H9 (cell line): Measurements from ENCODE around the gene GNGT2. TPM values are rescaled to one million over a fixed set of nuclear protein-coding genes. Genes with fewer than 3 reads are reported as not detected.

Experiments used
- DNase-seq: peaks from one replicate; pipeline ENCODE4 v3.0.0-alpha.2; 2017
- H2AFZ ChIP-seq: one replicate; pipeline ENCODE4 v1.6.1; 2013; ENCODE audit warnings: mild to moderate bottlenecking, low read length, control low read depth, moderate library complexity
- H2AK5ac ChIP-seq: 2 replicates; pipeline ENCODE4 v1.6.1; 2013; ENCODE audit warnings: low read length, control low read depth, mixed read lengths; ENCODE audit not compliant: insufficient read length
- H2BK120ac ChIP-seq: one replicate; pipeline ENCODE4 v1.6.1; 2013; ENCODE audit warnings: low read depth, mild to moderate bottlenecking, low read length, control low read depth, inconsistent platforms; ENCODE audit not compliant: poor library complexity, severe bottlenecking
- H2BK12ac ChIP-seq: 2 replicates; pipeline ENCODE4 v1.6.1; 2013; ENCODE audit warnings: low read length, control low read depth, mixed read lengths, low read depth; ENCODE audit not compliant: insufficient read length
- H2BK15ac ChIP-seq: 2 replicates; pipeline ENCODE4 v1.6.1; 2013; ENCODE audit warnings: low read depth, low read length, control low read depth
- H2BK20ac ChIP-seq: one replicate; pipeline ENCODE4 v1.6.1; 2013; ENCODE audit warnings: low read depth, mild to moderate bottlenecking, low read length, control low read depth, inconsistent platforms; ENCODE audit not compliant: poor library complexity, severe bottlenecking
- H2BK5ac ChIP-seq: 2 replicates; pipeline ENCODE4 v1.6.1; 2013; ENCODE audit warnings: low read length, control low read depth, mixed read lengths; ENCODE audit not compliant: insufficient read length
- H3K14ac ChIP-seq: 2 replicates; pipeline ENCODE4 v1.6.1; 2013; ENCODE audit warnings: low read length, control low read depth; ENCODE audit not compliant: insufficient read depth
- H3K18ac ChIP-seq: 2 replicates; pipeline ENCODE4 v1.6.1; 2013; ENCODE audit warnings: low read depth, mild to moderate bottlenecking, mixed read lengths, low read length, control low read depth; ENCODE audit not compliant: insufficient read length
- H3K23ac ChIP-seq: 2 replicates; pipeline ENCODE4 v1.6.1; 2013; ENCODE audit warnings: low read length, control low read depth, mixed read lengths, low read depth; ENCODE audit not compliant: insufficient read length
- H3K23me2 ChIP-seq: 2 replicates; pipeline ENCODE4 v1.6.1; 2013; ENCODE audit warnings: low read depth, mild to moderate bottlenecking, mixed read lengths, low read length, control low read depth; ENCODE audit not compliant: insufficient read length, poor library complexity, severe bottlenecking
- H3K27ac ChIP-seq: 2 replicates; pipeline ENCODE4 v1.5.1; 2013; ENCODE audit warnings: low read length, control low read depth, mixed read lengths, low read depth; ENCODE audit not compliant: insufficient read length
- H3K27me3 ChIP-seq: 2 replicates; pipeline ENCODE4 v1.6.1; 2013; ENCODE audit warnings: low read length, control low read depth, inconsistent platforms; ENCODE audit not compliant: insufficient read depth
- H3K4ac ChIP-seq: 2 replicates; pipeline ENCODE4 v1.6.1; 2013; ENCODE audit warnings: low read depth, mild to moderate bottlenecking, control low read depth, inconsistent platforms, low read length, moderate library complexity
- H3K4me1 ChIP-seq: 2 replicates; pipeline ENCODE4 v1.6.1; 2013; ENCODE audit warnings: low read length, control low read depth, inconsistent platforms; ENCODE audit not compliant: insufficient read depth
- H3K4me2 ChIP-seq: 2 replicates; pipeline ENCODE4 v1.6.1; 2013; ENCODE audit warnings: low read length, control low read depth, mixed read lengths; ENCODE audit not compliant: insufficient read length, insufficient read depth
- H3K56ac ChIP-seq: 2 replicates; pipeline ENCODE4 v1.6.1; 2013; ENCODE audit warnings: low read depth, mild to moderate bottlenecking, mixed read lengths, low read length, control low read depth; ENCODE audit not compliant: insufficient read length
- H3K79me1 ChIP-seq: 2 replicates; pipeline ENCODE4 v1.6.1; 2013; ENCODE audit warnings: low read depth, mild to moderate bottlenecking, moderate library complexity, low read length, control low read depth, inconsistent platforms; ENCODE audit not compliant: insufficient read depth, poor library complexity, severe bottlenecking
- H3K79me2 ChIP-seq: 2 replicates; pipeline ENCODE4 v1.6.1; 2013; ENCODE audit warnings: low read length, control low read depth, inconsistent platforms; ENCODE audit not compliant: insufficient read depth
- H3K9ac ChIP-seq: 2 replicates; pipeline ENCODE4 v1.6.1; 2013; ENCODE audit warnings: low read length, control low read depth, mixed read lengths; ENCODE audit not compliant: insufficient read length; ENCODE audit errors: extremely low read depth
- H3K9me3 ChIP-seq: one replicate; pipeline ENCODE4 v1.6.1; 2013; ENCODE audit warnings: low read depth, low read length, inconsistent platforms; ENCODE audit not compliant: control insufficient read depth
- H3T11ph ChIP-seq: one replicate; pipeline ENCODE4 v1.6.1; 2013; ENCODE audit warnings: mild to moderate bottlenecking, low read length, control low read depth, inconsistent platforms
- H4K20me1 ChIP-seq: one replicate; pipeline ENCODE4 v1.6.1; 2013; ENCODE audit not compliant: control insufficient read depth, insufficient read length, insufficient read depth
- H4K5ac ChIP-seq: 2 replicates; pipeline ENCODE4 v1.6.1; 2013; ENCODE audit warnings: low read depth, mild to moderate bottlenecking, mixed read lengths, low read length, control low read depth; ENCODE audit not compliant: insufficient read length
- H4K8ac ChIP-seq: replicated peaks from 2 replicates; pipeline ENCODE4 v1.6.1; 2013; ENCODE audit warnings: low read length, control low read depth, mixed read lengths, low read depth; ENCODE audit not compliant: insufficient read length
- H4K91ac ChIP-seq: 2 replicates; pipeline ENCODE4 v1.6.1; 2013; ENCODE audit warnings: low read depth, mild to moderate bottlenecking, moderate library complexity, mixed read lengths, low read length, control low read depth; ENCODE audit not compliant: insufficient read length
- H3K27ac Mint-ChIP-seq, 3 experiments: 2 replicates in 2 of 3; 3 replicates in 1 of 3; pipeline ENCODE4 v1.8.0; 2020 to 2021; ENCODE audit warnings: mixed read lengths in 3 of 3, mild to moderate bottlenecking in 1 of 3, moderate library complexity in 1 of 3
- H3K27me3 Mint-ChIP-seq: 2 replicates; pipeline ENCODE4 v1.8.0; 2021; ENCODE audit warnings: low read depth, mild to moderate bottlenecking, moderate library complexity, mixed read lengths
- H3K36me3 Mint-ChIP-seq, 3 experiments: 2 replicates in 2 of 3; 3 replicates in 1 of 3; pipeline ENCODE4 v1.8.0; 2020 to 2021; ENCODE audit warnings: low read depth in 3 of 3, mixed read lengths in 3 of 3; ENCODE audit not compliant: insufficient read depth in 1 of 3
- H3K4me1 Mint-ChIP-seq, 2 experiments: 2 replicates each; pipeline ENCODE4 v1.8.0; 2020; ENCODE audit warnings: mixed read lengths in 2 of 2
- H3K4me3 Mint-ChIP-seq, 2 experiments: 2 replicates in 1 of 2; 3 replicates in 1 of 2; pipeline ENCODE4 v1.8.0; 2020 to 2021; ENCODE audit warnings: mild to moderate bottlenecking in 2 of 2, mixed read lengths in 2 of 2, moderate library complexity in 1 of 2
- H3K9me3 Mint-ChIP-seq, 2 experiments: 2 replicates in 1 of 2; 3 replicates in 1 of 2; pipeline ENCODE4 v1.8.0; 2020; ENCODE audit warnings: mild to moderate bottlenecking in 2 of 2, mixed read lengths in 2 of 2, moderate library complexity in 1 of 2
- WGBS: extraction: QIAGEN DNeasy Blood & Tissue Kit; methylation state at CpG from one replicate; pipeline ENCODE4 v1.1.7; 2013; ENCODE audit warnings: missing lambda C conversion rate, low lambda C conversion rate, mixed read lengths; ENCODE audit not compliant: insufficient read length; ENCODE audit errors: extremely low coverage; 5-methylcytosine and 5-hydroxymethylcytosine counted together
- total RNA-seq: library from RNA; stranded (reverse); gene quantifications from 2 replicates; pipeline ENCODE4 v1.2.1, GENCODE V29; 2021
- TF ChIP-seq, protein P1 (sequence below): fragments of 200-600 bp; sonication (generic); conservative IDR thresholded peaks from 3 replicates; pipeline ENCODE4 v1.8.0; 2021; ENCODE audit warnings: antibody characterized with exemption, mild to moderate bottlenecking

Gene GNGT2
- total RNA-seq, 1 experiment from 2014 or later: 0.42 TPM

DNA sequence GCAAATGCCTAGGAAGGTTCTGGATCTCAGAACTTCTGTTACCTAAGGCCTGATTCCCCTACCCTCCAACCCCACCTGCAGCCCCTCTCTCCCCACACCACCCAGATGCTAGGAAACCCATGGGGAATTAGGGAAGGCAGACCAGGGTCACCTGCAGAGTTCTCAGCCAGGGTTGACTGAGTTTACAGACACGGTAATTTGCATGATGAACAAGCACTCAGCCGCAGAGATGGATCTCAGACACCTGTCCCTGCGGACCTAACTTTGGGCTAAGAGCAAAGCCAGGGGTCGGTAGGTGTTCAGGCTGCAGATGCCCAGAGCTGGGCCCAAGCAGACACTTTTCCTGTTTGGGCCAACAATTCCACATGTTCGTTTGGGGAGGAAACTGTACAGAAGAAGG, 3.0 kb upstream of the GNGT2 start:
- no peaks in the 10 kb centered on the region; a peak in 1 of 7 replicates for H3K36me3 Mint-ChIP-seq
- no peak overlapping the region for H3K56ac ChIP-seq
- no peak for DNase-seq

More for the DNA sequence above, 3.0 kb upstream of the GNGT2 start:
- Histone ChIP-seq H2BK5ac (no peak overlapping the region), H2AK5ac (no peak overlapping the region), H3K9me3 (no peaks in the 10 kb centered on the region), H3K18ac (no peak overlapping the region), H2BK120ac (no peak overlapping the region), H3K9ac (no peak overlapping the region), H4K91ac (no peak overlapping the region), H3K23me2 (no peaks in the 10 kb centered on the region), H3K14ac (no peak overlapping the region), H3K79me1 (no peaks in the 10 kb centered on the region), H4K8ac (no peak overlapping the region), H3K4me1 (peaks cover 6% of the 10 kb centered on the region; the same call in 1 of the 2 replicates), H2BK20ac (no peak overlapping the region), H2BK12ac (no peak overlapping the region), H3K27ac (no peak overlapping the region), H3K4ac (no peak overlapping the region), H4K20me1 (no peaks in the 10 kb centered on the region), H2AFZ (no peak overlapping the region), H3T11ph (no peak overlapping the region), H2BK15ac (no peak overlapping the region), H3K27me3 (no peaks in the 10 kb centered on the region), H3K79me2 (no peaks in the 10 kb centered on the region), H3K23ac (no peak overlapping the region), H3K4me2 (no peak overlapping the region), H4K5ac (no peak overlapping the region)
- Mint-ChIP-seq H3K4me3 (no peak overlapping the region; a peak in 1 of 5 replicates), H3K27ac (0 out of 7 replicates have a peak overlapping the region, but pooled peaks of 1 of the 3 experiments have one; percentile 42), H3K4me1 (peaks cover 46 to 52% of the 10 kb centered on the region in 2 experiments), H3K9me3 (no peaks in the 10 kb centered on the region), H3K27me3 (peaks cover 14% of the 10 kb centered on the region)
- TF ChIP-seq, protein P1, sequence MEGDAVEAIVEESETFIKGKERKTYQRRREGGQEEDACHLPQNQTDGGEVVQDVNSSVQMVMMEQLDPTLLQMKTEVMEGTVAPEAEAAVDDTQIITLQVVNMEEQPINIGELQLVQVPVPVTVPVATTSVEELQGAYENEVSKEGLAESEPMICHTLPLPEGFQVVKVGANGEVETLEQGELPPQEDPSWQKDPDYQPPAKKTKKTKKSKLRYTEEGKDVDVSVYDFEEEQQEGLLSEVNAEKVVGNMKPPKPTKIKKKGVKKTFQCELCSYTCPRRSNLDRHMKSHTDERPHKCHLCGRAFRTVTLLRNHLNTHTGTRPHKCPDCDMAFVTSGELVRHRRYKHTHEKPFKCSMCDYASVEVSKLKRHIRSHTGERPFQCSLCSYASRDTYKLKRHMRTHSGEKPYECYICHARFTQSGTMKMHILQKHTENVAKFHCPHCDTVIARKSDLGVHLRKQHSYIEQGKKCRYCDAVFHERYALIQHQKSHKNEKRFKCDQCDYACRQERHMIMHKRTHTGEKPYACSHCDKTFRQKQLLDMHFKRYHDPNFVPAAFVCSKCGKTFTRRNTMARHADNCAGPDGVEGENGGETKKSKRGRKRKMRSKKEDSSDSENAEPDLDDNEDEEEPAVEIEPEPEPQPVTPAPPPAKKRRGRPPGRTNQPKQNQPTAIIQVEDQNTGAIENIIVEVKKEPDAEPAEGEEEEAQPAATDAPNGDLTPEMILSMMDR: no peak
- WGBS: no CpG with 5 or more reads among the region's 5 CpGs
